HG03280 (cell line): ENCODE data around the gene DCHS1.

Experiments
- ATAC-seq: cut with Tn5 transposase; IDR thresholded peaks from one replicate; pipeline ENCODE4 v1.9.1; 2021; ENCODE audit warnings: mild to moderate bottlenecking, moderate library complexity; ENCODE audit not compliant: unreplicated experiment

Gene DCHS1

DNA sequence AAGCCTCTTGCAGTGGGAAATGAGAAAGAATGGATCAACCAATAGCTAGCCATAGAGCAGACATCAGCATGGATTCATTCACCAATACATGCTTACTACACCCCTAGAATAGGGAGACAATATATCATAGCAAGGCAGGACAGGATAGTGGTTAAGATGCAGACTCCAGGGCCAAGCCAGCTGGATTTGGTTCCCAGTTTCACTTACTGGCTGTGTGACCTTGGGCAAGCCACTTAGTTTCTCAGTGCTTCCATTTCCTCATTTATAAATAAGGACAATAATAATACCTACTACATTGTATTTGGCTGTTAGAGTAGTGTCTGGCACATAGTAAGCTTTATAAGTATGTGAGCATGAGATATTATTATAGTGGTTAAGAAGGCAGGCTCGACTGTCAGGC lies 7.1 kb downstream of the DCHS1 start:
- ATAC-seq, result no peak

DNA sequence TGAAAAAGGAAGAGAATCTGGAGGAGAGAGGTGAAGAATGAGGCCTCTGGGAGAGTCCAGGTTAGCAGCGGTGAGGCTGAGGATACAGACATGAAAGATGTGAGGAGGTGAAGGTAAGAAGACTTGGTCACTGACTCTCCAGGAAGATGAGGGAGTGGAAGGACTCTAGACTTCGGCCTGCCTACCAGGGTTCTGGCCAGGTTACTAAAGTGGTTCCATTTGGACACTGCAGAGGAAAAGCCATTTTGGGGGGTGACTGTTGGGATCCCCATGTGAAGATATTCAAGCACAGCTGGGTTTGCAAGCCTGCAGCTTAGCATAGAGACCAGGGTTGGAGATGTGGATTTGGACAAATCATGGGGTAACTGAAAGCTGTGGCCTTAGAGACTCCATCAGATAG lies 7.8 kb downstream of the DCHS1 start:
- no peak for ATAC-seq

DNA sequence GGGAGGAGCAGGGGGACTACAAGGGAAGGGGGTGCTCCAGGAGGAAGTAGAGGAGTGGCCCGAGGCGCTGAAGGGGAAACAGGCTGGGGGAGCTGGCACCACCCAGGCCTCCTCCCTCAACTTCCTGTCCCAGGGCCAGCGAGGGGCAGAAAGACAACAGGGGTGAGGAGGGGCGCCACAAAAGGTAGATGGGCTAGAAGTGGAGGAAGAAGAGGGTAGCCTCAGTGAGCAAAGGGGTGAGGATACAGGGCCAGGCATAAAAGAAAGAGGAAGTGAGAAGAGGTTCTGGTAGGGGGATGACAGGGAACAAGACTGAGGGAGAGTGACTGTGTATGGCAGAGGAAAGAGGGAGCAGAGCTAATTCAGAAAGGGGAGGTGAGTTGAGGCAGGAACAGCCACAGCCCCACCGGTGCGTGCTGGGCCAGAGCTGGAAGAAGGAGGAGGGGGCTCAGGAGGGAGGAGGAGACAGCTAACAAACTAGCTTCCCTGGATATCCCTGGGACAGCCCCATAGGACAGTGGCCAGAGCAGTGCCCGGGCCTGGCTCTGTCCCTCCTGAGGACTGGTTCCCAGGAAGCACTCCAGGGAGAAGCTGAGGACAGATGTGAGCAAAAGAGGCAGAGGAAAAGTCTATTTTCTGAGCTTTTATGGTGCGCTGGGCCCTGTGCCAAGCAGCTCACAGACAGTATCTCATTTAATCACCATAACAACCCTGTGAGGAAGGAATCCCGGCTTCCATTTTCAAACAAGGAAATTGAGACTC lies 8.5 kb downstream of the DCHS1 start:
- peak; percentile 88 for ATAC-seq

DNA sequence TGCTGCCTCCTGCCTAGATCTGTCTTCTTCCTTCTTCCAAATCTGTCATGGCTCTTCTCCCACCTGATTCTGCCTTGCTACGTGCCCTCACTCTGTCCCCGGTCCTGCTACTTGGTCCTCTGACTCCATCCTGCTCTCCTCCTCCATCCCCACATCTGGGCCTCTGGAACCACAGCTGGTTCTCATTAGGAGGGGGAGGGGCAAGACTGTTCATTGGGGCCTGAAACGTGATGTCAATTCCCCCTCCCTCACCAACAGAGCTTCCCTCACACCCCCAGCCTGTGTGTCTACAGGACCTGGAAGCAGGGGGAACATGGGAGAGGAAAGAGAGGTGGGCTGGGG lies 9.1 kb downstream of the DCHS1 start:
- ATAC-seq, result no peak

DNA sequence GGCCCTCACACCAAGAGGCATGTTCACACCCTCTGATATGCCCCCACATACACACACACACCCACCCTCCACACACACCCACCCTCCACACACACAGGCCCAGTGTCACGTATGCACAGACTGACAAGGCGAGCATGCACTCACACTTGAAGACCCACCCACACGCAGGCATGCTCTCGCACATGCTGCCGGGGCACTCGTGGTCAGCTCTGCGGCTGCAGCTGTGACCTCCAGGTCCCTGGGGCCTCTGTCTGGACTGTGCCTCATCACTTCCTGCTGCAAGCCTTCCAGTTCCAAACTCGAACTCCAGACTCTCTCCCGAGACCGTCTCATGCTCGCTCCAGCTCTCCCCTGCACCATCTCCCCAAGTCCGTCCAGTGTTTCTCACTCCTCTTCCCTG lies 9.5 kb downstream of the DCHS1 start:
- ATAC-seq, result no peak

DNA sequence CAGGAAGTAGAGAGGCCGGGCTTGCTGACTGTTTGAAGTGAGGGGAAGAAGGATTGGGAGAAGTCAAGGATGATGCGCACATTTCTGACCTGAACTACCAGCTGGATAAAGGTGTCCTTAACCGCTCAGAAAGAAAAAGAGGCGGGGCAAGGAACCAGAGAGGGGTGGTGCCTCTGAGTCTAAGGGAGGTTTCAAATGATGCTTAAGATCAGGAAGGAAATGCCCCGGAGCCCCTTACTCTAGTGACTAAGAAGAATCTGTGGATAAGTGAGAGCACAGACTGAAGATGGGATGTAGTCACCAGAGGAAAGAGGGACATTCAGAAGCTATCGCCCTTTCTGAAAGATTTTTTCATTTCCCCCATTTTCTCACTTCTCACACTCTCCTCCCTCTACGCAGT lies 12.7 kb downstream of the DCHS1 start:
- ATAC-seq, result no peak

DNA sequence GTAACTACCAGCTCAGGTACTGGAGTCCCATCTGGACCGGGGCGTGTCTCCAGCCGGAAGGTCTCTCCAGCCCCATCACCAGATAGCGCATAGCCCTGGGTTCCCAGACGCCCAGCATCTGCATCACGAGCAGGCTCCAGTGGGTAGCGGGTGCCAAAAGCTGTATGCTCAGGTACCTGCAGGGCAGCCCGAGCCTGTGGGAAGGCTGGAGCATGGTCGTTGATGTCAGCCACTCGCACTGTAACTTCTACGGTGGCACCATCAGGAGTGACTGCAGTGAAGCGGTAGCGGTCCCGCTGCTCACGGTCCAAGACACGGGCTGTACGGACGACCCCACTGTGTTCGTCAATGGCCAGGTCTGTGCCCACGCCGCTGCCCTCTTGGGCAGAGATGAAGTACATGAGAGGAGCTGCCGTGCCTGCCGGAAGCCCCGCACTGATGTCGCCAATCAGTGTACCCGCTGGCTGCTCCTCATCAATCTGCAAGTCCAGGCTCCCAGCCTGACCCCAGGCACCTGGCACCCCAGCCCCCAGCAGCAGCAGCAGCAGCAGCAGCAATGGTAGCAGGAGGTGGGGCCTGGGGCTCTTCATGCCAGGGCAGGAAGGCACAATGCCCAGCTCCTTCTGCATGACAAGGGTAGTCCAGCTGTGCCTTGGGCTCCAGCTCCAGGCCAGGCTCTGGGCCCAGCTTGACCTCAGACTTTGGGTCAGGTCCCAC lies 14.5 kb downstream of the DCHS1 start:
- ATAC-seq, result no peak

DNA sequence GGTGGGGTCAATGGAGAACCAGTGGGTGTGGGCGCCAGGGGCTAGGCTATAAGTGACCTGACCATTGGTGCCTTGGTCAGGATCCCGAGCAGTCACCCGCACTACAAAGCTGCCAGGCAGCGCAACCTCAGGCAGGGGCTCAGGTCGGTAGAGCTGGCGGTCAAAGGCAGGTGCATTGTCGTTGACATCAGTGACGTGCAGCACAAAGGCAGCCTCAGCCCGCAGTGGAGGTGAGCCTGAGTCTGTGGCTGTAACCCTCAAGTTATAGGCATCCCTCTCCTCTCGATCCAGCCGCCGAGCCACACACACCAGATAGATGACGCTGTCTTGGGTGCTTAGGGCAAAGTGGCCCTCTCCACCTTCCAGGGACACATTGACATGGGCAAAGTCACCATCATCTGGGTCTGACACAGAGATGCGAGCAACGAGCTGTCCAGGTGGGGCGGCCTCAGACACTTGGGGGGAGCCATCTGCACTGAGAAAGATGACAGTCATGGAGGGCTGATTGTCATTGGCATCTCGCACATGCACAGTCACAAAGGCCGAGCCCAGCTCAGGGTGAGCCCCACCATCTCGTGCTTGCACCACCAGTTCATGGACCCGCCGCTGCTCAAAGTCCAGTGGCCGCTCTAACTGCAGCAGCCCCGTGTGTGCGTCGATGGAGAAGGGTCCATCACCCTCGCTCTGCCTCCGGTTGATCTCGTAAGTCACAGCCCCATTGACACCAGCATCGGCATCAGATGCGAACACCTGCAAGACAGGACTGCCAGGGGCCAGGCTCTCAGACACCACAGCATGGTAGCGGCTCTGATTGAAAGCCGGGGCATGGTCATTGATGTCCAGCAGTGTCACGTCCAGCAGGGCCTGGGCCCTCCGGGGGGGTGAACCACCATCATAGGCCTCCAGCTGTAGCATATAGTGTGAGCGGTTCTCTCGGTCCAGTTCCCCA lies 15.3 kb downstream of the DCHS1 start:
- ATAC-seq, result no peak

DNA sequence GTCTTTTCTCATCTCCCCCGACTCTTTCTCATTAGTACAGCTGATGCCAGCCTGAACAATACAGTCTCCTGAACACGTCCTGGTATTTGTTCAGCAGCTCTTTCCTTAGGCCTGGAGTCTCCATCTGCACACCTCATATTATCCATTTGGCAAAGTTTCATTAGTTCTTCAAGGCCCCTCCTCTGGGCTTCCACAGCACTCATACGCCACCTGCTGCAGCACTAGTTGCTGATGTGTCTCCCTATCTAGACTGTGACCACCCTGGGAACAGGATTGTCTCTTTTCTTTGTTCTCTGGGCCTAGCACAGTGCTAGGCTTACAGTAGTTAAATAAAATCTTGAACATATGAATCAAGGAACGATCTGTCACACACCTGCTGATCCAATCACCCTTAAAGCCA lies 17.2 kb downstream of the DCHS1 start:
- ATAC-seq, result no peak

DNA sequence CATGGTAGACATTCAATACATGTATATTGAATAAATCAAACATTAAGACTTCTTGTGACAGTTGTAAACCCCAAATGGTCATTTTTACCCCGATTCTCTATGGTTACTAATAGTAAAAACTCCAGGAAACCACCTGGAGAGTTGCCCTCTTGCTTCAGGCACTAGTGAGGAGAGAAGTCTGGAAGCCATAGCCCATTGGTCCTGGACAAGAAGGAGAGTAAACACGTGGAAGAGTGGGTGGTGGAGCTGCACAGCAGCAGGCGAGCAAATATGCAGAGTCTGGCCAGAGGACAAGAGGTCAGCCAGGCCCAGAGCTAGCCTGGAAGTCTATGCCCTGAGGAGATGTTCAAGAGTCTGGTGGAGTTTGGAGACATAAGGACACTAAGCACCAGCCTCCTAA lies 17.7 kb downstream of the DCHS1 start:
- ATAC-seq, result no peak

DNA sequence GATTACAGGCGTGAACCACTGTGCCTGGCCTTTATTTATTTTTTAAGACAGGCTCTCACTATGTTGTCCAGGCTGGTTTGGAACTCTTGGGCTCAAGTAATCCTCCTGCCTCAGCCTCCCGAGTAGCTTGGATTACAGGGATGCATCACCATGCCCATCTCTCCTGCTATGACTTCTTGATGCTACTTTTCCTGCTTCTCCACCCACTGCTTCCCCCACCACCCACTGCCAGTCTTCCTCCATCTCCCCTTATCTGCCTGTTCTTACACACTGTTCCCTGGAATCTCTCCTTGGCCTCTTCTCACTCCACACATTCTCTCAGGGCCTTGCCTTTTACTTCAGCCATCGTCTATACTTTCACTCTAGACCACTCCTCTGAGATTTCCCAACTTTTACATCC lies 19.1 kb downstream of the DCHS1 start:
- ATAC-seq, result no peak

DNA sequence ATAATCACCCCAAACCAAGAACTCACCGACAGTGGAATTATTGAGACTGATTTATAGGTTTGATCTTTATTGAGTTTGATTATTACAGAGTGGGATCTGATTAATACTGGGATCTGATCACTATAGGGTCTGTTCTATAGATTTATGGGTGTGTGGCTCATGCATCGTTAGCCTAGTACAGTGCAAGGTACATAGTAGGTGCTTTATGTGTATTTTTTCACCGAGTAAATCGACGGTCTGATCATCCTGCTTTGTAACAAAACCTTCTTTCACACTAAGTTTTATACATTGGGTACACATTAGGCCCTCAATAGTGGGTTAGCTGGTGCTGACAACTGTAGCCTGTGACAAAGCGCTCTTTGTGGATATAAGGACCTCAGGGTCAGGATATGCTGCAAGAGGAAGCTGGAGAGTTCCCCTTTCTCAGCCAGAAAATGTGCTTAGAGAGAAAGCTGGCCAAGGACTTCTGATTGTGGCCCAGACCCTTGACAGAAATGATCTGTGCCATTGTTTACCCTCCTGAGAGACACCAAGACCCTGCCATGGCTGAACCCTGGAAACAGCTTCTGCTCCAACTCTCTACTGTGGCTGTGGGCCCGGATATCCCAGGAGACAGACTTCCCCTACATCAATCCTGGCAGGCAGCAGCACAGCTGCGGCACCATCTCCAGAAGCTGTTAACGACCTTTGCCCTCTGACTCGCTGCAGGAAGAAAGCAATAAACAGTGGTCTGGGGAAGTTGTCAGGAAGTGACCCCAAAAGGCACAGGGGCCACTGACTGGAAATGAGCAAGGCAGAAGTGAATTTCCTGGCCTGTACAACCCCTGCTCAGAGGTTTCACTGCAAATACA lies 20.3 kb downstream of the DCHS1 start:
- no peak for ATAC-seq

DNA sequence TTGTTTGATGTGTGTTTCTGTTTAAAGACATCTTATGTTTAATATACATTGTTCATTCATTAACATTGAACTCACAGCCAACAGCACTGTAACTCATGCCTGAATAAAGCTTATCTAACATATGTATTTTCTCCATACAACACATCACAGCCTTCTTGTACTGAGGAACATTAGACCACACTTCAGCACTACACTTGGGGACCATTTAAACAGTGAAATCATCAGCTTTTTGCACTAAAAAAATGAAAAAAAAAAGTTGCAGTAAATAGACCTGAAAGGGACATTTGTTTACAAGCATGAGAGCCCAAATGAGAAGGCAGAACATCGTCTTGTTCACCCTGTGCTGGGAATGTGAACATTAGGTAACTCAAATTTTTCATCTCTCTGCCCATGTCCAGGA lies 21.1 kb downstream of the DCHS1 start:
- no peak for ATAC-seq

DNA sequence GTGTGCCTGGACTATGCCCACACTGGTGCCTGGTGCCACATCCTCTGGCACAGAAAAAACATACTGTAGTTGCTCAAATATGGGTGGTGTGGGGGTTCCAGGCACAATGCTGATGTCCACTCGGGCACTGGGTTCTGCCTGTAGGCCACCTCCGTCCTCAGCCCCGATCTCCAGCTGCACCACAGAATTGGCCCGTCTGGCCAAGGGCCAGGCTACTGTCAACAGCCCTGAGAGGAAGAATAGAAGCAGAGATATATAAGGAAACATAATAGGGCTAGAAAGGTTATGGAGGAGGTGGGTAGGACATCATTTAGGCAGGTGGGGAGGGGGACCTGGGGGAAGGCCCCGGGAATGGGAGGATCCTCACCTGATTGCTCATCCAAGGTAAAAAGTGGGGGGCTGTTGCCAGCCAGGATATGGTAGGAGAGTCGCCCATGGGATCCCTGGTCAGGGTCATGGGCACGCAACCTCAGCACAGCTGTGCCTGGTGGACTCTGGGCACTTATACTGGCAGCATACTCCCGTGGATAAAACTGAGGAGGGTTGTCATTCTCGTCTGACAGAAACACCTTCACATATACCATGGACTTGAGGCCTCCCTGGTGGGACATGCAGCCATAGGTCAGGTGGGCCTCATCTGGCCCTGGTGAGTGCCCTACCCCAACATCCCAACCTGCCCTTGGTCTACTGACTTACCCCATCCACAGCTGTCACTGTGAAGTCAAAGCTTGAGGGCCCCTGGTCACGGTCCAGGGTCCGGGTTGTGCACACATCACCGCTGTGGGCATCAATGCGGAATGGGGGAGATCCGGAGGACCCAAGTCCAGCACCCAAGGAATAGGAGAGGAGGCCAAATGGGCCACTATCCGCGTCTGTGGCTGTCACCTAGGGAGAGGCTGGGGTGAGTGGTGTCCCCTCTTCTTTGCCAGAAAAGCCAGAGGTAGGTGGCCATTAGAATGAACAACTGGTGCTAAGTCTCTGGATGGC lies 21.9 kb downstream of the DCHS1 start:
- no peak for ATAC-seq

DNA sequence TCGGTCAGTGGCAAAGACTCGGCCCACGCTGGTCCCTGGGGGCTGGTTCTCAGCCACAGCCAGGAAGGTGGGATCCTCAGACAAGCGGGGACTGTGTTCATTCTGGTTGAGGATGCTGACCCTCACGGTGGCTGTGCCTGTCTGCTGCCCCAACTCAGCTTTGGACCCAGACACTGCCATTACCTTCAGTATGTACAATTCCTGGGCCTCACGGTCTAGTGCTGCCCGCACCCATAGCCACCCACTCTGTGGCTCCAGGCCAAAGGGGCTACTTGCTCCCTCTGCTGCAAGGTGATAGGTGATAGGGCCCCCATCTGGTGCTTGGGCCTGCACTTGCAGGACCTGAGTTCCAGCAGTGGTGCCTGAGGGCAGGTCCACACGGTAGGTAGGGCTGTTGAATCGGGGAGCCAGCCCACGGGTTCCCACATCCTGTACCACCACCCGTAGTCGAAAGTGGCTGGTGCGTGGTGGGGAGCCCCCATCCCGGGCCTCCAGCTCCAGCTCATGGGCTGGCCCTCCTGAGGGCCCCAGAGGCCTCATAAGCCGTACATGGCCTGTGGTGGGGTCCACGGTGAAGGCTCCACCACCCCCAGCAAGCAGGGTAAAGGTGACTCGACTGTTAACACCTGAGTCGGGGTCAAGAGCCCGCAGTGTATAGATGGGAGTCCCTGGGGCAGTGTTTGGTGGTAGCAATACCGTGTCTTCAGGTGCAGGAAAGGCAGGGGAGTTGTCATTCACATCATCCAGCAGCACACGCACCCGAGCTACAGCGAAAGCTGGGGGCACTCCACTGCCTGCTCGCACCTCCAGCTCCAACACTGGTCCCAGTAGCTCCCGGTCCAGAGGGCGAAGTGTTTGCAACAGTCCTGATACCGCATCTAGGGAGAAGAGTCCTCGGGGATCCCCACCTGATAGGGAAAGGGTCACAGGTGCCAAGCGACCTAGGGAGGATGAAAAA lies 23.2 kb downstream of the DCHS1 start:
- no peak for ATAC-seq

DNA sequence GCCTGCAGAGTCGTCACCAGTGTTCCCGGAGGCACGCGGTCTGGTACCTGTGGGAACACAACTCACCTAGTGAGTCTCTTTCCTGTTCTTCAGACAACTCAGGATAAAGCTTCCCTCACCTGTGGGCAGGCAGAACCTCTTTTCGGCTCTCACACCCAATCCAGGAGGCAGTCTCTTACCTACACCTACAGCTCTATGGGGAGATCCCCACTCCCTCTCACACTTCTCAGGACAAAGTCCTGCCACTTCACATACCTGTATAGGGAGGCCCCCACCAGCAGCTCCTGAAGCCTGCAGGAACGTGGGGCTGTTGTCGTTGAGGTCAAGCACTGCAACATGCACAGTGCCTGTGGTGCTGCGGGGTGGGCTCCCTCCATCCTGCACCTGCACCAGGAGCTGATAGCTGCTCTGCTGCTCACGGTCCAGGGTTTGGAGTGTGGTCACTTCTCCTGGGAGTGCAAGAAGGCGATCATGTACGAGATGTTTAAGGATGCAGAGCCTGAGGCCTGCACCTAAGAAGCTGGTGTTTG lies 24.2 kb downstream of the DCHS1 start:
- ATAC-seq, result no peak

DNA sequence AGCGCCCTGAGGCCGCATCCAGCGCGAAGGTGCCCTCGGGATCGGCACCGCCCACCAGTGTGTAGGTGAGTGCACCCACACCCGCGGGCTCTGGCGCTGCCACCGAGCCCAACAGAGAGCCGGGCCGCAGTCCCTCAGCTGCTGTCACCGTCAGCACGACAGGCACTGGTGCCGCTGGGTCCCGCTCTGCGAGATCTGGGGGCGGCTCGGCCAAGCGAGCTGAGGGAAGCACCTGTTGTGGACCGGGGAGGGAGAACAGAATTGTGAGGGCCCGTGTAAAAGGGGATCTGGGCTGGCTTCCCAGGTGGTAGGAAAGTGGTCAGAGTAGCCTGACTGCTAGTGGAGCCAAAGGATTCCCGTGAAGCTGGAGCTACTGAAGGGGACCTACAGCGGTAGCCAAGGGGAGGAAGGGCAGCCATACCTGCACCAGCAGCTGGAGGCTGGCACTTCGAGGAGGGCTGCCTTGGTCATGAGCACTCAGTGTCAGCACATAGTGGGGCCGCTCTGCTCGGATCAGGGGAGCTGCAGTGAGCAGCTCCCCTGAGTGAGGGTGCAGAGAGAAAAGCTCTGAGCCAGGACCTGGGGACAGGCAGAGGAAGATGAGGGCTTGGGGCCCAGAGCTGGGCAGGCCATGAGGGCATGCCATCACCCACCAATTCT lies 24.8 kb downstream of the DCHS1 start:
- ATAC-seq, result no peak
